ENCODE measurements around the gene RASSF5.

DNA sequence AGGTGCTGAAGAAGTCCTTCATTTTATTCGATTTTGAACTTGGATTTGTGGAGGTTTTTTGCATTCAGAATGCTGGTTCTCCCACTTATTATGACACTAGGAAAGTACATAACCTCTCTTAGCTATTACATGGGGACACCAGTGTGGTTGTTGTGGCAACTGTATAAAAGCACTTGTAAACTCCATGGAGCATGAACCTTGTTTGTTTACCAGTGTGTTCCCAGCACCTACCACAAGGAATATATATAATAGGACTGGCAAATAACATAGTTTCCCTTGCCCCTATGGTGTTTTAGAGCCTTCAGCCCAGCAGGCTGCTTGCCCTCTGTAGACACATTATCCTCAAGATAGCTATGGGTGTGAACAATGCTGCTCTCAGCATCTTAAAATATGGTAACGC lies 43.1 kb downstream of the RASSF5 start:
- TF ChIP-seq, protein P1, sequence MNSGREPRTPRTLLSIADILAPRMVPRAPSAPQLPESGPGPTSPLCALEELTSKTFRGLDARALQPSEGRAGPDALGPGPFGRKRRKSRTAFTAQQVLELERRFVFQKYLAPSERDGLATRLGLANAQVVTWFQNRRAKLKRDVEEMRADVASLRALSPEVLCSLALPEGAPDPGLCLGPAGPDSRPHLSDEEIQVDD (CRISPR knock-in tag; IDR thresholded peaks at IDR 0.05; ENCODE audit: borderline replicate concordance) = no peak
- TF ChIP-seq EP300 (IDR thresholded peaks at IDR 0.05; ENCODE audit: low read depth in 2 of 2, low read length in 2 of 2) (no peak), EP300 (CRISPR knock-in tag; IDR thresholded peaks at IDR 0.05; ENCODE audit: borderline replicate concordance) (no peak), ZNF441 (CRISPR knock-in tag; IDR thresholded peaks at IDR 0.05; ENCODE audit: borderline replicate concordance) (no peak), ZNF781 (CRISPR knock-in tag; IDR thresholded peaks at IDR 0.05; ENCODE audit: borderline replicate concordance, not compliant biosample characterization) (no peak), GABPB1 (CRISPR knock-in tag; IDR thresholded peaks at IDR 0.05) (no peak), ZNF510 (CRISPR knock-in tag; IDR thresholded peaks at IDR 0.05; ENCODE audit: low read depth) (no peak), SP5 (CRISPR knock-in tag; IDR thresholded peaks at IDR 0.05; ENCODE audit: borderline replicate concordance, low read depth) (no peak), HHEX (CRISPR knock-in tag; IDR thresholded peaks at IDR 0.05) (no peak)
- TF ChIP-seq, protein P2, sequence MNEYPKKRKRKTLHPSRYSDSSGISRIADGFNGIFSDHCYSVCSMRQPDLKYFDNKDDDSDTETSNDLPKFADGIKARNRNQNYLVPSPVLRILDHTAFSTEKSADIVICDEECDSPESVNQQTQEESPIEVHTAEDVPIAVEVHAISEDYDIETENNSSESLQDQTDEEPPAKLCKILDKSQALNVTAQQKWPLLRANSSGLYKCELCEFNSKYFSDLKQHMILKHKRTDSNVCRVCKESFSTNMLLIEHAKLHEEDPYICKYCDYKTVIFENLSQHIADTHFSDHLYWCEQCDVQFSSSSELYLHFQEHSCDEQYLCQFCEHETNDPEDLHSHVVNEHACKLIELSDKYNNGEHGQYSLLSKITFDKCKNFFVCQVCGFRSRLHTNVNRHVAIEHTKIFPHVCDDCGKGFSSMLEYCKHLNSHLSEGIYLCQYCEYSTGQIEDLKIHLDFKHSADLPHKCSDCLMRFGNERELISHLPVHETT (CRISPR knock-in tag; conservative IDR thresholded peaks at IDR 0.05) = no peak
- TF ChIP-seq, protein P3, sequence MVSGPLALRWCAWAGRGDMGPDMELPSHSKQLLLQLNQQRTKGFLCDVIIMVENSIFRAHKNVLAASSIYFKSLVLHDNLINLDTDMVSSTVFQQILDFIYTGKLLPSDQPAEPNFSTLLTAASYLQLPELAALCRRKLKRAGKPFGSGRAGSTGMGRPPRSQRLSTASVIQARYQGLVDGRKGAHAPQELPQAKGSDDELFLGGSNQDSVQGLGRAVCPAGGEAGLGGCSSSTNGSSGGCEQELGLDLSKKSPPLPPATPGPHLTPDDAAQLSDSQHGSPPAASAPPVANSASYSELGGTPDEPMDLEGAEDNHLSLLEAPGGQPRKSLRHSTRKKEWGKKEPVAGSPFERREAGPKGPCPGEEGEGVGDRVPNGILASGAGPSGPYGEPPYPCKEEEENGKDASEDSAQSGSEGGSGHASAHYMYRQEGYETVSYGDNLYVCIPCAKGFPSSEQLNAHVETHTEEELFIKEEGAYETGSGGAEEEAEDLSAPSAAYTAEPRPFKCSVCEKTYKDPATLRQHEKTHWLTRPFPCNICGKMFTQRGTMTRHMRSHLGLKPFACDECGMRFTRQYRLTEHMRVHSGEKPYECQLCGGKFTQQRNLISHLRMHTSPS (CRISPR knock-in tag; IDR thresholded peaks at IDR 0.05; ENCODE audit: low read depth) = no peak
- TF ChIP-seq, protein P4, sequence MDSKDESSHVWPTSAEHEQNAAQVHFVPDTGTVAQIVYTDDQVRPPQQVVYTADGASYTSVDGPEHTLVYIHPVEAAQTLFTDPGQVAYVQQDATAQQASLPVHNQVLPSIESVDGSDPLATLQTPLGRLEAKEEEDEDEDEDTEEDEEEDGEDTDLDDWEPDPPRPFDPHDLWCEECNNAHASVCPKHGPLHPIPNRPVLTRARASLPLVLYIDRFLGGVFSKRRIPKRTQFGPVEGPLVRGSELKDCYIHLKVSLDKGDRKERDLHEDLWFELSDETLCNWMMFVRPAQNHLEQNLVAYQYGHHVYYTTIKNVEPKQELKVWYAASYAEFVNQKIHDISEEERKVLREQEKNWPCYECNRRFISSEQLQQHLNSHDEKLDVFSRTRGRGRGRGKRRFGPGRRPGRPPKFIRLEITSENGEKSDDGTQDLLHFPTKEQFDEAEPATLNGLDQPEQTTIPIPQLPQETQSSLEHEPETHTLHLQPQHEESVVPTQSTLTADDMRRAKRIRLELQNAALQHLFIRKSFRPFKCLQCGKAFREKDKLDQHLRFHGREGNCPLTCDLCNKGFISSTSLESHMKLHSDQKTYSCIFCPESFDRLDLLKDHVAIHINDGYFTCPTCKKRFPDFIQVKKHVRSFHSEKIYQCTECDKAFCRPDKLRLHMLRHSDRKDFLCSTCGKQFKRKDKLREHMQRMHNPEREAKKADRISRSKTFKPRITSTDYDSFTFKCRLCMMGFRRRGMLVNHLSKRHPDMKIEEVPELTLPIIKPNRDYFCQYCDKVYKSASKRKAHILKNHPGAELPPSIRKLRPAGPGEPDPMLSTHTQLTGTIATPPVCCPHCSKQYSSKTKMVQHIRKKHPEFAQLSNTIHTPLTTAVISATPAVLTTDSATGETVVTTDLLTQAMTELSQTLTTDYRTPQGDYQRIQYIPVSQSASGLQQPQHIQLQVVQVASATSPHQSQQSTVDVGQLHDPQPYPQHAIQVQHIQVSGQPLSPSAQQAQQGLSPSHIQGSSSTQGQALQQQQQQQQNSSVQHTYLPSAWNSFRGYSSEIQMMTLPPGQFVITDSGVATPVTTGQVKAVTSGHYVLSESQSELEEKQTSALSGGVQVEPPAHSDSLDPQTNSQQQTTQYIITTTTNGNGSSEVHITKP (CRISPR knock-in tag; IDR thresholded peaks at IDR 0.05; ENCODE audit: low read depth) = no peak
- TF ChIP-seq, protein P5, sequence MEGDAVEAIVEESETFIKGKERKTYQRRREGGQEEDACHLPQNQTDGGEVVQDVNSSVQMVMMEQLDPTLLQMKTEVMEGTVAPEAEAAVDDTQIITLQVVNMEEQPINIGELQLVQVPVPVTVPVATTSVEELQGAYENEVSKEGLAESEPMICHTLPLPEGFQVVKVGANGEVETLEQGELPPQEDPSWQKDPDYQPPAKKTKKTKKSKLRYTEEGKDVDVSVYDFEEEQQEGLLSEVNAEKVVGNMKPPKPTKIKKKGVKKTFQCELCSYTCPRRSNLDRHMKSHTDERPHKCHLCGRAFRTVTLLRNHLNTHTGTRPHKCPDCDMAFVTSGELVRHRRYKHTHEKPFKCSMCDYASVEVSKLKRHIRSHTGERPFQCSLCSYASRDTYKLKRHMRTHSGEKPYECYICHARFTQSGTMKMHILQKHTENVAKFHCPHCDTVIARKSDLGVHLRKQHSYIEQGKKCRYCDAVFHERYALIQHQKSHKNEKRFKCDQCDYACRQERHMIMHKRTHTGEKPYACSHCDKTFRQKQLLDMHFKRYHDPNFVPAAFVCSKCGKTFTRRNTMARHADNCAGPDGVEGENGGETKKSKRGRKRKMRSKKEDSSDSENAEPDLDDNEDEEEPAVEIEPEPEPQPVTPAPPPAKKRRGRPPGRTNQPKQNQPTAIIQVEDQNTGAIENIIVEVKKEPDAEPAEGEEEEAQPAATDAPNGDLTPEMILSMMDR (CRISPR knock-in tag; IDR thresholded peaks at IDR 0.05) = no peak
- TF ChIP-seq, protein P6, sequence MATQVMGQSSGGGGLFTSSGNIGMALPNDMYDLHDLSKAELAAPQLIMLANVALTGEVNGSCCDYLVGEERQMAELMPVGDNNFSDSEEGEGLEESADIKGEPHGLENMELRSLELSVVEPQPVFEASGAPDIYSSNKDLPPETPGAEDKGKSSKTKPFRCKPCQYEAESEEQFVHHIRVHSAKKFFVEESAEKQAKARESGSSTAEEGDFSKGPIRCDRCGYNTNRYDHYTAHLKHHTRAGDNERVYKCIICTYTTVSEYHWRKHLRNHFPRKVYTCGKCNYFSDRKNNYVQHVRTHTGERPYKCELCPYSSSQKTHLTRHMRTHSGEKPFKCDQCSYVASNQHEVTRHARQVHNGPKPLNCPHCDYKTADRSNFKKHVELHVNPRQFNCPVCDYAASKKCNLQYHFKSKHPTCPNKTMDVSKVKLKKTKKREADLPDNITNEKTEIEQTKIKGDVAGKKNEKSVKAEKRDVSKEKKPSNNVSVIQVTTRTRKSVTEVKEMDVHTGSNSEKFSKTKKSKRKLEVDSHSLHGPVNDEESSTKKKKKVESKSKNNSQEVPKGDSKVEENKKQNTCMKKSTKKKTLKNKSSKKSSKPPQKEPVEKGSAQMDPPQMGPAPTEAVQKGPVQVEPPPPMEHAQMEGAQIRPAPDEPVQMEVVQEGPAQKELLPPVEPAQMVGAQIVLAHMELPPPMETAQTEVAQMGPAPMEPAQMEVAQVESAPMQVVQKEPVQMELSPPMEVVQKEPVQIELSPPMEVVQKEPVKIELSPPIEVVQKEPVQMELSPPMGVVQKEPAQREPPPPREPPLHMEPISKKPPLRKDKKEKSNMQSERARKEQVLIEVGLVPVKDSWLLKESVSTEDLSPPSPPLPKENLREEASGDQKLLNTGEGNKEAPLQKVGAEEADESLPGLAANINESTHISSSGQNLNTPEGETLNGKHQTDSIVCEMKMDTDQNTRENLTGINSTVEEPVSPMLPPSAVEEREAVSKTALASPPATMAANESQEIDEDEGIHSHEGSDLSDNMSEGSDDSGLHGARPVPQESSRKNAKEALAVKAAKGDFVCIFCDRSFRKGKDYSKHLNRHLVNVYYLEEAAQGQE (IDR thresholded peaks at IDR 0.05; ENCODE audit: borderline replicate concordance in 1 of 2, low read depth in 1 of 2, low read length in 2 of 2) = no peak
